Fibroblast of the aortic adventitia (primary cell): ENCODE results near the gene TNFRSF12A. TPM values are rescaled to one million over a fixed set of nuclear protein-coding genes. Genes with fewer than 3 reads are reported as not detected.

Experiments
- DNase-seq: peaks from one replicate; pipeline ENCODE4 v3.0.0-alpha.2; 2010; ENCODE audit warnings: low read depth
- H3K4me3 ChIP-seq: 2 replicates; pipeline ENCODE4 v1.5.1; 2011; ENCODE audit warnings: low read depth, mild to moderate bottlenecking, control low read depth, low read length, moderate library complexity
- CTCF ChIP-seq: IDR thresholded peaks from 2 replicates; pipeline ENCODE4 v1.5.1; 2011; ENCODE audit warnings: mild to moderate bottlenecking, low read length, control low read depth, inconsistent platforms; ENCODE audit not compliant: insufficient read depth
- total RNA-seq: library from RNA; depleted of rRNA; stranded (reverse); fragments of >200 nt; gene quantifications from 2 replicates; pipeline ENCODE4 v1.2.3, GENCODE V29; 2012; ENCODE audit warnings: low replicate concordance

The TNFRSF12A gene
- total RNA-seq, 1 donor, result 124 TPM

DNA sequence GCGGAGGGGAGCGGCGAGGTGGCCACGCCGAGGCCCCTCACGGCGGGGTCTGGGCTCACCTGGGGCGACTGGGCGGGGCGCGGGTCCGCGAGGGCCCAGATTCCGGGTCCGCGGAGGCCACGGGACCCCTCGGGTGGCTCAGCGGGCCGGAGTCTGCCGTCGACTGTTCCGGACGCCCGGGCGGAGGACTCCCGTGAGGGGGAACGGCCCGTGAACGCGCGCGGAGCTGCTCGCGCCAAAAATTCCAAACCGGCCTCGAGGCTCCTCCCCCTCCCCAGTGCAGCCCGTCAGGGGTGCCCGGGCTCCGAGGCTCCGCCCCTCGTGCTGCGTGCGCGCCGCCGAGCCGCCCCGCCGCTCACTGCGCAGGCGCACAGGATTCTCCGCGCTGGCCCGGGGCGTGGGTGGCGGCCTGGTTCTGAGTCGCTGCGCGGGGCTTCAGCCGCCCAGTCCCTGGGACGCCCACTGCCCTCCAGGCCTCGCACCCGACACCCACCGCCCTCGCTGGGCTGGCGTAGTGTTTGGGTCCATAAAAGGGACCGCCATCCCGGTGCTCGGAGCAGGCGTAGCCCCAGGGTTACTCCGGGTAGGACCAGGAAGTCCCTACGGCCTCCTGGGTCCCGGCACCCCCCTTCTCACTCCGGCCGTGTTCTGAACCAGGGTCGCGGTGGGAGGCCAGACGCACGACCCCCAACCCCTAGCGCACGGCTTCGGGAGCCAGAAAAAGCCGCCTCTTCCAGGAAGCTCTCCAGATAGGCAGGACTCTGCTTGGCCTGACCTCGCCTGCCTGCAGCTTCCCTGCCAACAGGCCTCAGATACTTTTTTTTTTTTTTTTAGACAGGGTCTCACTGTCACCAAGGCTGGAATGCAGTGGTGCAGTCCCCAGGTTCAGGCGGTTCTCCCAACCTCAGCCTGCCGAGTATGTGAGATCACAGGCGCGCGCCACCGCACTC lies 39.7 kb upstream of the TNFRSF12A start, which contains the start of gene PKMYT1:
Gene PKMYT1, minus strand, starts transcription at position 220 of the 950 bp plus-strand sequence. CDS start 789 bp downstream, outside the sequence.
- no peak for TF ChIP-seq CTCF
- H3K4me3 ChIP-seq, result peak within 1 kb of the TSS; percentile 86
- peak; percentile 79 for DNase-seq

DNA sequence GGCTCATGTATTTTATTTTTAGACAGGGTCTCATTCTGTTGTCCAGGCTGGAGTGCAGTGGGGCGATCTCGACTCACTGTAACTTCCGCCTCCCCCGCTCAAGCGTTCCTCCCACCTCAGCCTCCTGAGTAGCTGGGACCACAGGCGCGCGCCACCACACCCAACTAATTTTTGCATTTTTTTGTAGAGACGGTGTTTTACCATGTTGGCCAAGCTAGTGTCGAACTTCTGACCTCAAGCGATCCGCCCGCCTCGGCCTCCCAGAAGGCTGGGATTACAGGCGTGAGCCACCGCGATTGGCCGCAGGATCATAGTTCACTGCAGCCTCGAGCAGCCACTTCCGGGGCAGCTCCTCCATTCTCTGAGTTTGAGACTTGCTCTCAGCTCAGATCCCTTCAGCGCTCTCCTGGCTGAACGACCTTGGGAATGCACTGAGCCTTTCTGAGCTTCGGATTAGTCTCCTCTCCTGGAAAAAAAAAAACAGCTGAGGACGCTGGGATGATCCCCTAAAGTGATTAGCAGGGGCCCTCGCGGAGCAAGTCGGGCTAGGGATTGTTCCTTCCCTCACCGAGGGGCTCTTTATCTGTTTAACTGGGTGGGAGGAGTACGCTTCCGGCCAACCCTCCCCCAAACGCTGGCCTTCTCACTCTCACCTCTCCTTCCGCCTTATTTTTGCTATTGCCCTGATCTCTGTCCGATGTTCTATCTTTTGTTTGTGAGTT lies 38.8 kb upstream of the TNFRSF12A start:
- TF ChIP-seq CTCF, result no peak
- no peak for DNase-seq
- no peak overlapping the region for H3K4me3 ChIP-seq

DNA sequence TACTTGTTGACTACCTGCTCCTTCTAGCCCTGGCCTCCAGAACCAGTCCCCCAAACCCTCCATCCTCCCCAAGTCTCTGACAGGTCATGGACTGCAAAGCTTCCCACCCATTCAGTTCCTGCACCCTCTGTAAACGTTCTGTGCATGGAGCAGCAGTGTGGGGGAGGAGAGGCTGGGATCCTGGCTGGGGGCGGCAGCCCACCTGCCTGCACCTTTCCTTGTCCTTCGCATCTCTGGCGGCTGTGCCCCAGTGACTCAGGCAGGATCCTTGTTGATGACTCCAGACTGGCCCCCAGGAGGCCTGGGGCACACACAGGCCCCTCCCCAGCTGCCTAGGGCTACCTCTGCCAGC lies 38.3 kb upstream of the TNFRSF12A start:
- H3K4me3 ChIP-seq, result no peak overlapping the region
- no peak for TF ChIP-seq CTCF
- DNase-seq, result no peak

- H3K4me3 ChIP-seq, result no peak overlapping the region
- no peak for DNase-seq
- no peak for TF ChIP-seq CTCF
Observed at GRCh38 chr16:2982402-2982801, 37.8 kb upstream of the TNFRSF12A start.

GRCh38 chr16:2983706-2984136 lies 36.4 kb upstream of the TNFRSF12A start:
- peak overlapping the region; percentile 41 for H3K4me3 ChIP-seq
- peak; percentile 65 for DNase-seq
- TF ChIP-seq CTCF, result peak; percentile 62

DNA sequence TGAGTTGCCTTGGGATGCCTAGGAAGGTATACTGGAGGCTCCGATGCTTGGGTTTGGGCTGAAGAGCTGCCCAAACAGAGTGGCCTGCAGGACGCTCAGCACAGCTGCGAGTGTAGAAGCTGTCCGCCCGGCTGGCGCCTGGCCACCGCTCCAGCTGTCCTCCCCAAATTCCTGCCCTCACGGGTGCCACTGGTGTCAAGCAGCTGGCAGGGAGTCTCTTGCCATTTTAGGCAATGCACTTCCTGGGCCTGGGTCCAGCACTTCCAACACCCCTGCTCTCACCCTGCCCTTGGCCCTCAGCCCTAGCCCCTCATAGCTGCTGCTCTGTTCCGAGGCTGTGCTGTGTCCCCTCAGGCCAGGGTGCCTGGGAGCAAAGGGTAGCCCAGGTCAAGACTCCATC lies 34.7 kb upstream of the TNFRSF12A start:
- H3K4me3 ChIP-seq, result no peak overlapping the region
- DNase-seq, result no peak
- TF ChIP-seq CTCF, result no peak
